ENCODE measurements around the gene SLC25A21.

- no peak for TF ChIP-seq PHF21A (CRISPR knock-in tag; IDR thresholded peaks at IDR 0.05)
- no peak for TF ChIP-seq ZC3H13 (CRISPR knock-in tag; IDR thresholded peaks at IDR 0.05)
- no peak for TF ChIP-seq IKZF1 (IDR thresholded peaks at IDR 0.05)
- no peak for TF ChIP-seq DMTF1 (CRISPR knock-in tag; IDR thresholded peaks at IDR 0.05)
- TF ChIP-seq TRIM24 (CRISPR knock-in tag; IDR thresholded peaks at IDR 0.05) = no peak
- no peak for TF ChIP-seq CTCF (CRISPR knock-in tag; IDR thresholded peaks at IDR 0.05)
- TF ChIP-seq, protein P1, sequence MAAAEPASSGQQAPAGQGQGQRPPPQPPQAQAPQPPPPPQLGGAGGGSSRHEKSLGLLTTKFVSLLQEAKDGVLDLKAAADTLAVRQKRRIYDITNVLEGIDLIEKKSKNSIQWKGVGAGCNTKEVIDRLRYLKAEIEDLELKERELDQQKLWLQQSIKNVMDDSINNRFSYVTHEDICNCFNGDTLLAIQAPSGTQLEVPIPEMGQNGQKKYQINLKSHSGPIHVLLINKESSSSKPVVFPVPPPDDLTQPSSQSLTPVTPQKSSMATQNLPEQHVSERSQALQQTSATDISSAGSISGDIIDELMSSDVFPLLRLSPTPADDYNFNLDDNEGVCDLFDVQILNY (CRISPR knock-in tag; conservative IDR thresholded peaks at IDR 0.05) = no peak
Observed at GRCh38 chr14:36766974-36767373, 405.4 kb downstream of the SLC25A21 start.
